WI38 (cell line): ENCODE data around the gene PLEKHG4B.
A peak's percentile ranks its signal among the peaks of the same experiment; 100 is the strongest.

ENCODE experiments used
- H3K4me3 ChIP-seq: 2 replicates; pipeline ENCODE4 v1.5.1; 2011; ENCODE audit warnings: low read depth, mild to moderate bottlenecking, control low read depth, low read length
- TF ChIP-seq, protein P1 (sequence below): IDR thresholded peaks from 2 replicates; pipeline ENCODE4 v1.5.1; 2012; ENCODE audit warnings: low read depth, mild to moderate bottlenecking, control low read depth, low read length

PLEKHG4B gene

DNA sequence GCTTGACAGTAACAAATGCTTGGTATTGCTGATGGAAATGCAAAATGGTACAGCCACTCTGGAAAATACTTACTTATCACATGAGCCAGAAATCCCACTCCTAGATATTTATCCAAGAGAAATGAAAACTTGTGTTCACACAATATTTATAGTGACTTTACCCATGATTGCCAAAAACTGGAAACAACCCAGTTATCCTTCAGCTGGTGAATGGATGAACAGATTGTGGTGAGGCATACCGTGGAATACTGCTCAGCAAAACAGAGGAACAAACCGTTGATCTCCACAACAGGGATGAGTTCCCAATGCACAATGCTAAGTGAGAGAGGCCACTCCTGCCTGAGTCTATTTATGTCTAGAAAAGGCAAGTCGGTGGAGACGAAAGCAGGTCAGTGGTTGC lies 58.8 kb downstream of the PLEKHG4B start:
- H3K4me3 ChIP-seq = no peak overlapping the region
- TF ChIP-seq, protein P1, sequence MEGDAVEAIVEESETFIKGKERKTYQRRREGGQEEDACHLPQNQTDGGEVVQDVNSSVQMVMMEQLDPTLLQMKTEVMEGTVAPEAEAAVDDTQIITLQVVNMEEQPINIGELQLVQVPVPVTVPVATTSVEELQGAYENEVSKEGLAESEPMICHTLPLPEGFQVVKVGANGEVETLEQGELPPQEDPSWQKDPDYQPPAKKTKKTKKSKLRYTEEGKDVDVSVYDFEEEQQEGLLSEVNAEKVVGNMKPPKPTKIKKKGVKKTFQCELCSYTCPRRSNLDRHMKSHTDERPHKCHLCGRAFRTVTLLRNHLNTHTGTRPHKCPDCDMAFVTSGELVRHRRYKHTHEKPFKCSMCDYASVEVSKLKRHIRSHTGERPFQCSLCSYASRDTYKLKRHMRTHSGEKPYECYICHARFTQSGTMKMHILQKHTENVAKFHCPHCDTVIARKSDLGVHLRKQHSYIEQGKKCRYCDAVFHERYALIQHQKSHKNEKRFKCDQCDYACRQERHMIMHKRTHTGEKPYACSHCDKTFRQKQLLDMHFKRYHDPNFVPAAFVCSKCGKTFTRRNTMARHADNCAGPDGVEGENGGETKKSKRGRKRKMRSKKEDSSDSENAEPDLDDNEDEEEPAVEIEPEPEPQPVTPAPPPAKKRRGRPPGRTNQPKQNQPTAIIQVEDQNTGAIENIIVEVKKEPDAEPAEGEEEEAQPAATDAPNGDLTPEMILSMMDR = no peak

DNA sequence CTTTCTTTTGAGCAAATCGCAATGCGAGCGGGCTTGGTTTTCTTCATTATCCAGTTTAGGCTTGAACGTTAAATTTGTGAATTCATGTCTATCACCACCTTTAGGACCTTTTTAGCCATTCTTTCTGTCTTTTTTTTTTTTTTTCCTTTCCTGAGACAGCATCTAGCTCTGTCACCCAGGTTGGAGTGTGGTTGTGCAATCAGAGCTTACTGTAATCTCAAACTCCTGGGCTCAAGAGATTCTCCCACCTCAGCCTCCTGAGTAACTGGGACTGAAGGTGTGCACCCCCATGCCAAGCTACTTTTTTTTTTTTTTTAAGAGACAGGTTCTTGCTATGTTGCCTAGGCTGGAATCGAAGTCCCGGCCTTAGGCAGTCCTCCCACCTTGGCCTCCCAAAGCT lies 60.1 kb downstream of the PLEKHG4B start:
- no peak overlapping the region for H3K4me3 ChIP-seq
- TF ChIP-seq, protein P1 = no peak

DNA sequence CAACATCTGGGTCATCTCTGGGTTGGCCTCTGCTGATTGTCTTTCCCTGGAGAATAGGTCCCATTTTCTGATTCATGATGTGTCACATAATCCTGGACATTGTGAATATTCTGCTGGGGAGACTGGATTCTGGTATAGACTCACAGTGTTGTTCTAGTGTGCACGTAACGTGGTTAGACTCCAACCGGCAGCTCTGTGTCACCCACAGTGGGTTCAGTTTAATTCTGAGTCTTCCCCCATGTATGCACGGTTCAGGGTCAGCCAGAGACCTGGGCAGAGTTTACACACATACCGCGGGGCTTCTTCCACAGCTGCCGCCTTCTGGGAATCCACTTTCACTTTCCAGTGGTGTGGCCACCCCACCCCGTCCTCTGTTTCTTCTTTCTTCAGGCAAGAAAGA lies 61.3 kb downstream of the PLEKHG4B start:
- H3K4me3 ChIP-seq = peak overlapping the region; percentile 49
- TF ChIP-seq, protein P1 = no peak

DNA sequence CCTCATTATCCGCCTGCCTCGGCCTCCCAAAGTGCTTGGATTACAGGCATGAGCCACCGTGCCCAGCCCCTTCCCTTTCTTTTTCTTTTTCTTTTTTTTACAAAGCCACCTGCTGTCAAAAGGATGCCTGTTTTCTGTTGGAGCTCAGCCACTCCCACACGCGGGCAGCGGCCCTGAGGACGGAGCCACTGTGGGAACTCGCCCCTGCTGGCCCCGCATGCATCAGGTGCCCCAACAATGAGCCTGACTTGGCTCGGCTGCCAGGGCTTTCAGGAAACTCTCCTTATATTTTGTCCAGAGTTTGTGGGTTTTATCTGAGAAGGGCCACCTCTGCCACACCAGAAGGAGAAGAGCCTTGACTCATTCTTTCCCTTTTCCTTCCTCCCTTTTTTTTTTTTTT lies 62.3 kb downstream of the PLEKHG4B start:
- H3K4me3 ChIP-seq = no peak overlapping the region
- TF ChIP-seq, protein P1 = no peak

DNA sequence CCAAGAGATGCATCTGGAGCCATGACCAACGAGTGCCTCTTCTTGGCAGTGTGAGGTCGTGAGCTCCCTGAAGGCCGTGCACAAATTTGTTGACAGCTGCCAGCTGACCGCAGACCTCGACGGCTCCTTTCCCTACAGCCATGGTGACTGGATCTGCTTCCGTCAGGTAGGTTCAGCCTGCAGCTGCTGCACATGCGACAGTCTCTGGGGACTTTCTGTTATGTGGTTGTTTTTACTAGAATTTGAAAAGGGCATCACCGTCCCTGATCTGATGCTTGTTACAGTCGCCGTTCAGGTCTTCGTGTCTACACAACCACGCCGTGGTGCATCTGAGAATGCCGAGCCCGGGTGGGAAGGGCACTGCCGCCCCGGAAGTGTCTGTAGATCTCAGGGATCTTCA lies 62.9 kb downstream of the PLEKHG4B start:
- TF ChIP-seq, protein P1 = no peak
- no peak overlapping the region for H3K4me3 ChIP-seq

DNA sequence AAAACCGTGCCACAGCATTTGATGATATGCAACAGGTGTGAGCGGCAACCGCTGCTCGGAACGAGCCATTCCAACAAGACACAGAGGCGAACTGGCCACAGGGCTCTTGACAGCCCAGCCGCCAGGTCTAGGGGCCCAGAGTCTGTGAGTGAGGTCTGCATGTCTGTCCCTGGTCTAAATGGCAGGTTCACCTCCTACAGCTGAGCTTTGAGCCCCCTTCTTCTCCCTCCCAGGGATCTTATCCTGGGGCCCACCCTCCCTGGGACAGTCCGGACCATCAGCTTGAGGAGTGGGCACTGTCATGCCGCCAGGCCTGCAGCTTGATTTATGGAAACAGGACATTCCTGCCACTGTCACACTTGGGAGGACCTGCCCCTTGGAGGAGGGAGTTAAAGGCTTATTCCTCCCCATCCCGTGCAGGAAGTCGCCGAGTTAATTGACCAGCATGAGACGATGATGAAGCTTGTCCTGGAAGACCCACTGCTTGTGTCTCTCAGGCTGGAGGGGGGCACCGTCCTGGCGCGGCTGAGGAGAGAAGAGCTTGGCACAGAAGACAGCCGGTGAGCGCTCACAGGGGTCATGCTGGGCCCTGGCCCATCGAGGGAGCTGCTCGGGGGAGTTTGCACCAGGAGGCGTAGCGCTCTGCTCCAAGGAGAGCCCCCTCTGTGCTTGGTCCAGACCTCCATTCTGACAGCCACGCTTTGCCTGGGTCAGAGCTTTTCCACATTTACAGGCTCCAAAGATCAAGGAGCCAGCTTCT lies 63.9 kb downstream of the PLEKHG4B start:
- TF ChIP-seq, protein P1 = no peak
- no peak overlapping the region for H3K4me3 ChIP-seq

DNA sequence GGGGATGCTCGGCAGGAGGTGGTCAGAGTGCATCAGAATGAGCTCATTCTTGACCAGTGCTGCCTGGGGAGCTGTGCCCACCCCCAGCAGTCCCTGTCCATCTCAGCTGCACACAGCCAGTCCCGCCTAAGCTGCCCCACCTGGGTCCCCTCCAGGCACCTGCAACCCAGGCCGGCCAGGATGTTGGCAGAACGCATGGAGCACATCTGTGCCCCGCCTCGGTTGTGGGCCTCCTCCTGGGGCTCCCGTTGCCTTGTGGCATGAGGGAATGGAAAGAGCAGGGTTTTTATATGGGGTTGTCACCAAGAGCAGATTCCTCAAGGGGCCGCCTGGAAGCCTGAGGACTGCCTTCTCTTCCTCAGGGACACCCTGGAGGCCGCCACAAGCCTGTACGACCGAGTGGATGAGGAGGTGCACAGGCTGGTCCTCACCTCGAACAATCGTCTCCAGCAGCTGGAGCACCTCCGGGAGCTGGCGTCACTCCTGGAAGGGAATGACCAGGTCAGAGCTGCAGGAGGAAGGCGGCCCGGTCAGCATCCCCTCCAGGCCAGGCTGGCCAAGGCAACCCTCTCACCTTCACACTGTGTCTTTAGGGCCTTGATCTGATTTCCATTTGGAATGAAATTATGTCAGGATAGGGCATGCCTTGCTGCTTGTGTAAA lies 64.6 kb downstream of the PLEKHG4B start:
- H3K4me3 ChIP-seq = no peak overlapping the region
- TF ChIP-seq, protein P1 = no peak
